HEK293 (cell line): ENCODE data around the gene WNT11.

ENCODE experiments used
- CTCF ChIA-PET: fragments of 350-600 bp; formaldehyde crosslinking; extraction: SDS; loops from one replicate; lab custom pipeline; 2021; ENCODE audit warnings: antibody characterized with exemption; lab: Yijun Ruan, JAX
- POLR2A ChIA-PET: fragments of 300-600 bp; formaldehyde crosslinking; extraction: SDS; loops from one replicate; lab custom pipeline; 2020; ENCODE audit warnings: antibody characterized with exemption, inconsistent platforms; lab: Yijun Ruan, JAX
- H3K27ac ChIP-seq: fragments of 200-500 bp; sonication (Bioruptor generic); 2 replicates; pipeline ENCODE4 v1.5.1; 2014; ENCODE audit warnings: low read depth, low read length, control low read depth, inconsistent platforms; ENCODE audit errors: extremely low read depth
- H3K36me3 ChIP-seq, 2 experiments: fragments of 200-500 bp in 1 of 2; sonication (Bioruptor generic) in 1 of 2; 1 replicate in 1 of 2; 2 replicates in 1 of 2; pipeline ENCODE4 v1.5.1; 2014 to 2017; ENCODE audit warnings: inconsistent platforms in 2 of 2, low read length in 2 of 2; ENCODE audit not compliant: control insufficient read depth in 2 of 2, insufficient read depth in 1 of 2
- H3K4me1 ChIP-seq: fragments of 200-500 bp; sonication (Bioruptor generic); 2 replicates; pipeline ENCODE4 v1.5.1; 2014; ENCODE audit warnings: mild to moderate bottlenecking, low read length, inconsistent platforms; ENCODE audit not compliant: control insufficient read depth, insufficient read depth
- H3K4me3 ChIP-seq: 2 replicates; pipeline ENCODE4 v1.5.1; 2011; ENCODE audit warnings: low read depth, mild to moderate bottlenecking, control low read depth, low read length, moderate library complexity
- H3K9me3 ChIP-seq: fragments of 200-500 bp; sonication (Bioruptor generic); 2 replicates; pipeline ENCODE4 v1.5.1; 2014; ENCODE audit warnings: low read depth, low read length, inconsistent platforms; ENCODE audit not compliant: control insufficient read depth, insufficient read depth
- BCL11A ChIP-seq: fragments of 450-650 bp; formaldehyde crosslinking; IDR thresholded peaks from 2 replicates; pipeline ENCODE4 v1.5.1; 2016; ENCODE audit warnings: low read depth, missing biosample characterization, missing genetic modification characterization
- GLIS1 ChIP-seq: fragments of 450-650 bp; formaldehyde crosslinking; IDR thresholded peaks from 2 replicates; pipeline ENCODE4 v1.5.1; 2016; ENCODE audit warnings: missing biosample characterization, missing genetic modification characterization
- MEIS1 ChIP-seq: sonication (generic); formaldehyde crosslinking; IDR thresholded peaks from 2 replicates; pipeline ENCODE4 v1.8.1; 2022; ENCODE audit warnings: missing genetic modification reagents, mild to moderate bottlenecking, borderline replicate concordance
- OSR2 ChIP-seq: fragments of 450-650 bp; formaldehyde crosslinking; IDR thresholded peaks from 2 replicates; pipeline ENCODE4 v1.5.1; 2016; ENCODE audit warnings: missing biosample characterization, missing genetic modification characterization
- TRIM28 ChIP-seq: IDR thresholded peaks from 2 replicates; pipeline ENCODE4 v1.6.1; 2011; ENCODE audit warnings: low read length, control low read depth, borderline replicate concordance
- YY1 ChIP-seq: fragments of 450-650 bp; formaldehyde crosslinking; IDR thresholded peaks from 2 replicates; pipeline ENCODE4 v1.5.1; 2018; ENCODE audit warnings: missing biosample characterization, missing genetic modification characterization
- ZBTB1 ChIP-seq: fragments of 450-650 bp; formaldehyde crosslinking; IDR thresholded peaks from 2 replicates; pipeline ENCODE4 v1.5.1; 2016; ENCODE audit warnings: missing biosample characterization, missing genetic modification characterization
- ZBTB11 ChIP-seq: fragments of 450-650 bp; formaldehyde crosslinking; conservative IDR thresholded peaks from 2 replicates; pipeline ENCODE4 v1.5.1; 2016; ENCODE audit warnings: low read depth, missing biosample characterization, missing genetic modification characterization
- ZFP3 ChIP-seq: fragments of 450-650 bp; formaldehyde crosslinking; IDR thresholded peaks from 2 replicates; pipeline ENCODE4 v1.5.1; 2016; ENCODE audit warnings: low read depth, missing biosample characterization, missing genetic modification characterization
- ZFP69B ChIP-seq: fragments of 450-650 bp; formaldehyde crosslinking; IDR thresholded peaks from 2 replicates; pipeline ENCODE4 v1.5.1; 2016; ENCODE audit warnings: missing biosample characterization, missing genetic modification characterization
- ZIC2 ChIP-seq: fragments of 450-650 bp; formaldehyde crosslinking; IDR thresholded peaks from 2 replicates; pipeline ENCODE4 v1.5.1; 2016; ENCODE audit warnings: missing biosample characterization, missing genetic modification characterization
- ZNF132 ChIP-seq: fragments of 450-650 bp; formaldehyde crosslinking; IDR thresholded peaks from 2 replicates; pipeline ENCODE4 v1.5.1; 2017; ENCODE audit warnings: missing biosample characterization, missing genetic modification characterization, borderline replicate concordance
- ZNF341 ChIP-seq: fragments of 450-650 bp; formaldehyde crosslinking; IDR thresholded peaks from 2 replicates; pipeline ENCODE4; 2016; ENCODE audit warnings: low read depth, missing biosample characterization, missing genetic modification characterization
- ZNF37A ChIP-seq: fragments of 450-650 bp; IDR thresholded peaks from 2 replicates; pipeline ENCODE4 v1.5.1; 2018; ENCODE audit warnings: missing biosample characterization, missing genetic modification characterization
- ZNF404 ChIP-seq: fragments of 450-650 bp; formaldehyde crosslinking; IDR thresholded peaks from 2 replicates; pipeline ENCODE4 v1.5.1; 2017; ENCODE audit warnings: missing biosample characterization, missing genetic modification characterization
- ZNF416 ChIP-seq: fragments of 450-650 bp; formaldehyde crosslinking; IDR thresholded peaks from 2 replicates; pipeline ENCODE4 v1.5.1; 2016; ENCODE audit warnings: missing biosample characterization, missing genetic modification characterization
- ZNF449 ChIP-seq: fragments of 450-650 bp; formaldehyde crosslinking; IDR thresholded peaks from 2 replicates; pipeline ENCODE4 v1.5.1; 2017; ENCODE audit warnings: missing biosample characterization, mild to moderate bottlenecking, missing genetic modification characterization, moderate library complexity
- ZNF48 ChIP-seq: fragments of 450-650 bp; formaldehyde crosslinking; IDR thresholded peaks from 2 replicates; pipeline ENCODE4 v1.5.1; 2016; ENCODE audit warnings: missing biosample characterization, missing genetic modification characterization
- ZNF501 ChIP-seq: fragments of 450-650 bp; formaldehyde crosslinking; IDR thresholded peaks from 2 replicates; pipeline ENCODE4 v1.5.1; 2016; ENCODE audit warnings: missing biosample characterization, missing genetic modification characterization
- ZNF529 ChIP-seq: fragments of 450-650 bp; formaldehyde crosslinking; IDR thresholded peaks from 2 replicates; pipeline ENCODE4 v1.5.1; 2017; ENCODE audit warnings: missing genetic modification characterization, missing biosample characterization; ENCODE audit not compliant: insufficient replicate concordance
- ZNF585B ChIP-seq: fragments of 450-650 bp; formaldehyde crosslinking; IDR thresholded peaks from 2 replicates; pipeline ENCODE4 v1.5.1; 2016; ENCODE audit warnings: missing biosample characterization, missing genetic modification characterization
- ZNF623 ChIP-seq: fragments of 450-650 bp; formaldehyde crosslinking; IDR thresholded peaks from 2 replicates; pipeline ENCODE4 v1.5.1; 2016; ENCODE audit warnings: missing biosample characterization, missing genetic modification characterization
- ZNF645 ChIP-seq: fragments of 450-650 bp; formaldehyde crosslinking; IDR thresholded peaks from 2 replicates; pipeline ENCODE4; 2016; ENCODE audit warnings: missing biosample characterization, missing genetic modification characterization
- ZSCAN23 ChIP-seq: fragments of 450-650 bp; formaldehyde crosslinking; IDR thresholded peaks from 2 replicates; pipeline ENCODE4 v1.5.1; 2016; ENCODE audit warnings: missing biosample characterization, missing genetic modification characterization

WNT11 gene

GRCh38 chr11:76163289-76163880, 42.9 kb downstream of the WNT11 start:
- no peak for TF ChIP-seq ZNF132 (tag by site-specific recombination)
- TF ChIP-seq ZBTB1 (tag by site-specific recombination), result no peak
- no peak for TF ChIP-seq ZBTB11 (tag by site-specific recombination)
- TF ChIP-seq ZNF37A (tag by site-specific recombination), result no peak
- no peak for TF ChIP-seq ZNF404 (tag by site-specific recombination)
- no peak for TF ChIP-seq OSR2 (tag by site-specific recombination)
- no peak for TF ChIP-seq ZNF501 (tag by site-specific recombination)
- TF ChIP-seq ZNF529 (tag by site-specific recombination), result no peak
- TF ChIP-seq ZNF585B, result no peak
- CTCF ChIA-PET, result interaction anchor here (0.9 kb wide), 1 partner anchor 267 kb away, joined by 5 read pairs; no protein-coding TSS in a partner anchor
- Histone ChIP-seq H3K4me1 (no peaks in the 10 kb centered on the region), H3K36me3 (no peaks in the 10 kb centered on the region), H3K27ac (no peak overlapping the region), H3K9me3 (no peaks in the 10 kb centered on the region), H3K4me3 (no peak overlapping the region)
- POLR2A ChIA-PET, result no interaction called here

- Histone ChIP-seq H3K4me1 (no peaks in the 10 kb centered on the region), H3K4me3 (no peak overlapping the region), H3K9me3 (no peaks in the 10 kb centered on the region), H3K36me3 (no peaks in the 10 kb centered on the region), H3K27ac (no peak overlapping the region)
- TF ChIP-seq ZNF623 (no peak), GLIS1 (peak; percentile 55; the same call in 1 of the 2 replicates)
- ChIA-PET POLR2A (no interaction called here), CTCF (interaction anchor here (0.7 to 0.9 kb wide), 2 partner anchors 10 to 266 kb away, joined by 5 read pairs; no protein-coding TSS in a partner anchor)
These were observed 43.7 kb downstream of the WNT11 start for GRCh38 chr11:76162336-76163288.

- ChIA-PET POLR2A (no interaction called here), CTCF (interaction anchor here (0.5 to 1.9 kb wide), 2 partner anchors 9 to 180 kb away, joined by 3 to 10 read pairs; no protein-coding TSS in a partner anchor)
- no peak overlapping the region for H3K4me3 ChIP-seq
- H3K4me1 ChIP-seq, result no peaks in the 10 kb centered on the region
- H3K9me3 ChIP-seq, result no peaks in the 10 kb centered on the region
- no peaks in the 10 kb centered on the region for H3K36me3 ChIP-seq
- H3K27ac ChIP-seq, result no peak overlapping the region
- TF ChIP-seq ZFP69B (tag by site-specific recombination) (no peak), ZNF48 (tag by site-specific recombination) (no peak), ZNF37A (tag by site-specific recombination) (no peak), ZFP3 (no peak), ZIC2 (peak; percentile 48), ZNF645 (tag by site-specific recombination) (no peak), ZNF416 (tag by site-specific recombination) (no peak), TRIM28 (no peak), MEIS1 (no peak), ZNF449 (no peak), YY1 (tag by site-specific recombination) (no peak), BCL11A (tag by site-specific recombination) (no peak), ZNF341 (tag by site-specific recombination) (no peak), ZSCAN23 (tag by site-specific recombination) (no peak)
These were observed 44.9 kb downstream of the WNT11 start for GRCh38 chr11:76161261-76161961.
